Endothelial cell of umbilical vein (primary cell): ENCODE data around the gene NUP50. TPM values are rescaled to one million over a fixed set of nuclear protein-coding genes. Genes with fewer than 3 reads are reported as not detected.

Experiments
- BruUV-seq: library from RNA; stranded (reverse); fragments of 400-500 nt; replicated peaks from 2 replicates; lab custom pipeline; 2021; lab: Mats Ljungman, UMichigan
- CTCF ChIA-PET: fragments of 300-600, 350-600 bp; sonication (Branson Sonifier 250); formaldehyde crosslinking; loops from one replicate; lab custom pipeline; 2021; ENCODE audit warnings: antibody characterized with exemption, inconsistent platforms; lab: Charles Lee
- POLR2A ChIA-PET: fragments of 300-600, 350-600 bp; sonication (Branson Sonifier 250); formaldehyde crosslinking; loops from one replicate; lab custom pipeline; 2021; ENCODE audit warnings: antibody characterized with exemption, inconsistent platforms; lab: Charles Lee
- DNase-seq: peaks from one replicate; pipeline ENCODE4 v3.0.0-alpha.2; 2011; ENCODE audit warnings: low read depth, low spot score
- FAIRE-seq: peaks from 2 replicates; lab custom pipeline; 2011; peaks lifted over from hg19 to GRCh38; lab: Jason Lieb, UNC
- H2AFZ ChIP-seq: 2 replicates; pipeline ENCODE4 v1.6.0; 2012; ENCODE audit warnings: low read depth, low read length, control low read depth, inconsistent platforms
- H3K27ac ChIP-seq: 2 replicates; pipeline ENCODE4 v1.5.1; 2011; ENCODE audit warnings: low read depth, mild to moderate bottlenecking, control low read depth, low read length, moderate library complexity; ENCODE audit not compliant: insufficient read depth
- H3K27me3 ChIP-seq, 2 experiments: 2 replicates each; pipeline versions ENCODE4 v1.6.0 to v1.6.1; 2011; ENCODE audit warnings: low read length in 2 of 2, mixed read lengths in 1 of 2; ENCODE audit not compliant: control insufficient read depth in 2 of 2, insufficient read depth in 2 of 2
- H3K36me3 ChIP-seq, 2 experiments: 2 replicates in 1 of 2; 3 replicates in 1 of 2; pipeline ENCODE4 v1.5.1; 2011; ENCODE audit warnings: low read length in 2 of 2, mild to moderate bottlenecking in 1 of 2, moderate library complexity in 1 of 2; ENCODE audit not compliant: control insufficient read depth in 2 of 2, insufficient read depth in 2 of 2; ENCODE audit errors: extremely low read depth in 1 of 2
- H3K4me1 ChIP-seq: 3 replicates; pipeline ENCODE4 v1.5.1; 2011; ENCODE audit warnings: mild to moderate bottlenecking, low read length; ENCODE audit not compliant: control insufficient read depth, insufficient read depth; ENCODE audit errors: extremely low read depth
- H3K4me2 ChIP-seq: 2 replicates; pipeline ENCODE4 v1.6.1; 2011; ENCODE audit warnings: low read length, control low read depth, mixed read lengths; ENCODE audit not compliant: insufficient read depth
- H3K4me3 ChIP-seq, 3 experiments: fragments of 200-600 bp in 1 of 3; sonication (generic), shearing (Covaris generic) in 1 of 3; replicated peaks in 1 of 3; 2 replicates each; pipeline ENCODE4 v1.5.1; 2011 to 2016; ENCODE audit warnings: control low read depth in 3 of 3, low read length in 3 of 3, mild to moderate bottlenecking in 2 of 3, inconsistent platforms in 1 of 3, low read depth in 1 of 3, moderate library complexity in 1 of 3; ENCODE audit not compliant: insufficient read depth in 1 of 3
- H3K79me2 ChIP-seq: 2 replicates; pipeline ENCODE4 v1.6.0; 2012; ENCODE audit warnings: low read length, inconsistent platforms; ENCODE audit not compliant: control insufficient read depth, insufficient read depth
- H3K9ac ChIP-seq: replicated peaks from 2 replicates; pipeline ENCODE3; 2011; ENCODE audit warnings: low read length, control low read depth; ENCODE audit not compliant: insufficient read depth; ENCODE audit errors: extremely low read depth
- H3K9me1 ChIP-seq: replicated peaks from 3 replicates; pipeline ENCODE4 v1.6.0; 2011; ENCODE audit warnings: mild to moderate bottlenecking, low read length; ENCODE audit not compliant: control insufficient read depth, insufficient read depth; ENCODE audit errors: extremely low read depth
- H3K9me3 ChIP-seq: replicated peaks from 2 replicates; pipeline ENCODE4 v1.5.1; 2012; ENCODE audit warnings: low read length, inconsistent platforms; ENCODE audit not compliant: control insufficient read depth, insufficient read depth
- H4K20me1 ChIP-seq: replicated peaks from 2 replicates; pipeline ENCODE3; 2011; ENCODE audit warnings: mild to moderate bottlenecking, low read length; ENCODE audit not compliant: control insufficient read depth, insufficient read depth; ENCODE audit errors: extremely low read depth
- CTCF ChIP-seq, 2 donors: IDR thresholded peaks; 1 replicate in 1 of 2; 2 replicates in 1 of 2; pipeline ENCODE4 v1.5.1; 2011; ENCODE audit warnings: low read length in 2 of 2, mild to moderate bottlenecking in 2 of 2, moderate library complexity in 2 of 2, control low read depth in 1 of 2, inconsistent platforms in 1 of 2, low read depth in 1 of 2; ENCODE audit not compliant: insufficient read depth in 1 of 2; ENCODE audit errors: extremely low read depth in 1 of 2
- EZH2 ChIP-seq: IDR thresholded peaks from 2 replicates; pipeline ENCODE4 v1.6.1; 2012; ENCODE audit warnings: borderline replicate concordance, low read depth, mild to moderate bottlenecking, moderate library complexity, low read length, inconsistent platforms; ENCODE audit not compliant: severe bottlenecking
- FOS ChIP-seq: IDR thresholded peaks from 2 replicates; pipeline ENCODE4 v1.6.1; 2011; ENCODE audit warnings: mild to moderate bottlenecking, low read length, moderate library complexity, borderline replicate concordance; ENCODE audit not compliant: insufficient read depth
- GATA2 ChIP-seq: IDR thresholded peaks from 2 replicates; pipeline ENCODE4 v1.7.0; 2011; ENCODE audit warnings: low read depth, mild to moderate bottlenecking, moderate library complexity, mixed read lengths, low read length; ENCODE audit not compliant: insufficient read length, insufficient read depth
- JUN ChIP-seq: IDR thresholded peaks from 2 replicates; pipeline ENCODE4 v1.6.1; 2011; ENCODE audit warnings: borderline replicate concordance, low read depth; ENCODE audit not compliant: insufficient read length, insufficient read depth
- MAX ChIP-seq: IDR thresholded peaks from 2 replicates; pipeline ENCODE4 v1.6.1; 2011; ENCODE audit not compliant: insufficient read depth, insufficient read length
- MYC ChIP-seq: IDR thresholded peaks from one replicate; pipeline ENCODE4 v1.6.1; 2011; ENCODE audit warnings: mild to moderate bottlenecking, low read depth, low read length
- POLR2A ChIP-seq: IDR thresholded peaks from 2 replicates; pipeline ENCODE4 v1.6.1; 2012; ENCODE audit warnings: low read depth, mild to moderate bottlenecking, control low read depth, low read length
- POLR2AphosphoS5 ChIP-seq: IDR thresholded peaks from 2 replicates; pipeline ENCODE4 v1.6.1; 2012; ENCODE audit warnings: low read depth, mild to moderate bottlenecking, control low read depth, low read length, moderate library complexity; ENCODE audit not compliant: insufficient read depth
- dilution Hi-C: fragments of 300-500 bp; cut with MboI; formaldehyde crosslinking; loops from one replicate; pipeline ENCODE4 v1.15.0; 2019; ENCODE audit warnings: low sequenced_read_pairs; ENCODE audit not compliant: extremely low pct_ligation_motif_present
- intact Hi-C: fragments of 100-400 bp; cut with micrococcal nuclease; formaldehyde crosslinking; loops from one replicate; pipeline ENCODE4 v1.10.0; 2022
- polyA plus RNA-seq, 4 experiments: library from polyadenylated mRNA; depleted of rRNA in 3 of 4; stranded (reverse) in 3 of 4; unstranded in 1 of 4; fragments of >200 nt; gene quantifications; 2 replicates each; pipeline versions ENCODE4 v1.2.1 to v1.2.3, GENCODE V29; 2011 to 2012; ENCODE audit warnings: missing spikeins in 1 of 4
- total RNA-seq: library from RNA; stranded (reverse); gene quantifications from 2 replicates; pipeline ENCODE4 v1.2.3, GENCODE V29; 2021

Gene NUP50
- total and polyA plus RNA-seq, 2 donors (not counting 3 experiments of a cell fraction or from before 2014, with no cell fraction given) = 12.4 to 90.9 TPM

- no peaks in the 10 kb centered on the region for H3K9me1 ChIP-seq
- CTCF ChIA-PET = no interaction called here
- TF ChIP-seq FOS (no peak), MAX (no peak), POLR2AphosphoS5 (no peak), CTCF (IDR thresholded peaks at IDR 0.05; ENCODE audit: extremely low read depth in 1 of 2, insufficient read depth in 1 of 2, low read depth in 1 of 2, low read length in 2 of 2) (no peak), EZH2 (no peak), MYC (no peak), JUN (no peak), GATA2 (no peak), POLR2A (no peak)
- no peak overlapping the region for H2AFZ ChIP-seq
- H3K9me3 ChIP-seq = no peaks in the 10 kb centered on the region
- H3K27ac ChIP-seq = no peak overlapping the region
- no peaks in the 10 kb centered on the region for H3K36me3 ChIP-seq
- POLR2A ChIA-PET = interaction anchor here (0.5 kb wide), 1 partner anchor 547 kb away, joined by 3 read pairs; the partner anchor contains the start of gene ATXN10
- H3K4me2 ChIP-seq = no peak overlapping the region
- FAIRE-seq (no peak), DNase-seq (no peak)
- H3K4me3 ChIP-seq = no peak overlapping the region
- no peaks in the 10 kb centered on the region for H3K4me1 ChIP-seq
- H3K9ac ChIP-seq = no peak overlapping the region
- H3K27me3 ChIP-seq = peaks cover 7 to 17% of the 10 kb centered on the region in 2 experiments
- no peaks in the 10 kb centered on the region for H4K20me1 ChIP-seq
- dilution Hi-C loops = no loop called here
- intact Hi-C loops = no loop called here
- no TSS peak for BruUV-seq
- no peaks in the 10 kb centered on the region for H3K79me2 ChIP-seq
These were observed 39.4 kb upstream of the NUP50 start for GRCh38 chr22:45124176-45124847.
